NT2/D1 (cell line): ENCODE measurements around the gene MICAL2.

Experiments
- SUZ12 ChIP-seq: IDR thresholded peaks from 2 replicates; pipeline ENCODE4 v1.6.1; 2011; ENCODE audit not compliant: insufficient read length, insufficient read depth; ENCODE audit errors: extremely low read depth
- YY1 ChIP-seq: IDR thresholded peaks from 2 replicates; pipeline ENCODE4 v1.6.1; 2011; ENCODE audit not compliant: insufficient read length, insufficient read depth
- ZNF274 ChIP-seq: IDR thresholded peaks from 2 replicates; pipeline ENCODE4 v1.6.1; 2011; ENCODE audit warnings: mild to moderate bottlenecking, low read depth, low read length

DNA sequence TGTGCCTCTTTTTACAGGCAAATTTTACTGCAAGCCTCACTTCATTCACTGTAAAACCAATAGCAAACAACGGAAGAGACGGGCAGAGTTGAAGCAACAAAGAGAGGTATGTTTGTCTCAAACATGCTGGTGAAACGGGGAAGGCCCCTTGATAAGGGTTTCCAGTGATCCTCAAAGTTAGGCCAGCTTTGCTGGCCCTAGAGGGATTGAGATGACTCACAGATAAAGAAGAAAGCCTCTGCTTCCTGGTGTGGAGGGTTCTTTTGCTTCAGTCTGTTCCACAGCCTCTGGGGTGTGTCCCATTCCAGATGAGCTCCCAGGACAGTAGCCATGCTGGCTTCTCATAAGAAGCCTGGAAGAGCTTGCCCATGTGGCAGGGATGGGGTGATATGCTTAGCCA lies 148.1 kb downstream of the MICAL2 start:
- TF ChIP-seq SUZ12 (no peak), ZNF274 (no peak), YY1 (no peak)
